NCI-H2171 (cell line): ENCODE measurements around the gene LILRA2.
"Not testable (repeated sequence)": the region's sequence is repeated elsewhere in the genome, so short reads cannot be mapped to it uniquely, and the experiment has no call there.

ENCODE experiments used
- DNase-seq: peaks from one replicate; lab custom pipeline; 2025; lab: John Stamatoyannopoulos, UW

LILRA2 gene

GRCh38 chr19:54571715-54572615 lies 1.6 kb upstream of the LILRA2 start:
- DNase-seq, result not testable (repeated sequence)

- no peak for DNase-seq
These were observed 786 bp upstream of the LILRA2 start for GRCh38 chr19:54572696-54573311.

GRCh38 chr19:54574051-54574450 lies 461 bp downstream of the LILRA2 start:
- no peak for DNase-seq

GRCh38 chr19:54574527-54575056 lies 1.0 kb downstream of the LILRA2 start:
- no peak for DNase-seq

GRCh38 chr19:54575205-54575604 lies 1.6 kb downstream of the LILRA2 start:
- DNase-seq, result not testable (repeated sequence)

- no peak for DNase-seq
These were observed 2.9 kb downstream of the LILRA2 start for GRCh38 chr19:54576411-54576976.

- DNase-seq, result no peak
These were observed 3.7 kb downstream of the LILRA2 start for GRCh38 chr19:54577334-54577733.

GRCh38 chr19:54578268-54578667 lies 4.7 kb downstream of the LILRA2 start:
- not testable (repeated sequence) for DNase-seq

GRCh38 chr19:54586397-54586796 lies 12.8 kb downstream of the LILRA2 start:
- DNase-seq, result no peak

GRCh38 chr19:54587026-54587425 lies 13.4 kb downstream of the LILRA2 start:
- DNase-seq, result no peak

GRCh38 chr19:54593445-54593844 lies 19.9 kb downstream of the LILRA2 start, which contains the start of gene LILRA1:
LILRA1 (plus strand) TSS chr19:54593632; CDS start chr19:54594245, 613 bp downstream.
- not testable (repeated sequence) for DNase-seq

GRCh38 chr19:54593931-54594626 lies 20.5 kb downstream of the LILRA2 start:
- DNase-seq, result not testable (repeated sequence)

- no peak for DNase-seq
These were observed 21.1 kb downstream of the LILRA2 start for GRCh38 chr19:54594737-54595136.

GRCh38 chr19:54595680-54596436 lies 22.3 kb downstream of the LILRA2 start:
- DNase-seq, result not testable (repeated sequence)

- no peak for DNase-seq
These were observed 26.6 kb downstream of the LILRA2 start for GRCh38 chr19:54600212-54600611.

- DNase-seq, result no peak
These were observed 32.6 kb downstream of the LILRA2 start for GRCh38 chr19:54606230-54606629.

GRCh38 chr19:54606891-54607784 lies 33.5 kb downstream of the LILRA2 start:
- no peak for DNase-seq

- no peak for DNase-seq
These were observed 34.2 kb downstream of the LILRA2 start for GRCh38 chr19:54607785-54608150.

GRCh38 chr19:54608205-54608604 lies 34.6 kb downstream of the LILRA2 start:
- no peak for DNase-seq

- no peak for DNase-seq
These were observed 35.2 kb downstream of the LILRA2 start for GRCh38 chr19:54608792-54609191.
